Mucosa of gallbladder (tissue), 1 donor: ENCODE measurements around the gene BMP6. TPM values are rescaled to one million over a fixed set of nuclear protein-coding genes. Genes with fewer than 3 reads are reported as not detected.

ENCODE experiments used
- DNase-seq: peaks from one replicate; pipeline ENCODE4 v3.0.0-alpha.2; 2020; ENCODE audit warnings: low spot score
- total RNA-seq: library from RNA; stranded (reverse); gene quantifications from one replicate; pipeline ENCODE4 v1.2.1, GENCODE V29; 2021
- donor health status: DM: no; HTN: no; CAD: no.

The BMP6 gene
- total RNA-seq, 1 donor from 2014 or later, result 7.3 TPM

DNA sequence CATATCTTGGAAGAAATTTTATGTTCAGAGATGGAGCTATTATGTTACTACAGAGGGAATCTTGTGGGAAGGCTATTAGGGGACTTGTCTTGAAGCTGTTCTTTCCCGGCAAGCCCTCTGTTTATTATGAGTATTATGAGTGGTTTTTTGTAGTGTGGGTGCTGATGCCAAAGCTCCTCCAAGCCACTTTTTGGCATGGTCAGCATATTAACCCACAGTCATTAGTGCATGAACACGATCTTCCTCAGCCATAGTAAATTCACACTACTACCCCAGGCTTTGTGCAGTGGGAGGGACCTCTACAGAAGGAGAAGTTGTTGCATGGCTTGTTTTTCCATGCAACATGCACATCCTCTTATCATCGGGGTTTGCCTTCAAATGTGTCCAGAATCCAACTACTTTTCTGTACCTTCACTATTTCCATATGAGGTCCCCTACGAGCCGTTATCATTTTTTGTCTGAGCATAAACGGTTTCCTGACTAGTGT lies 6.5 kb upstream of the BMP6 start:
- DNase-seq, result no peak

DNA sequence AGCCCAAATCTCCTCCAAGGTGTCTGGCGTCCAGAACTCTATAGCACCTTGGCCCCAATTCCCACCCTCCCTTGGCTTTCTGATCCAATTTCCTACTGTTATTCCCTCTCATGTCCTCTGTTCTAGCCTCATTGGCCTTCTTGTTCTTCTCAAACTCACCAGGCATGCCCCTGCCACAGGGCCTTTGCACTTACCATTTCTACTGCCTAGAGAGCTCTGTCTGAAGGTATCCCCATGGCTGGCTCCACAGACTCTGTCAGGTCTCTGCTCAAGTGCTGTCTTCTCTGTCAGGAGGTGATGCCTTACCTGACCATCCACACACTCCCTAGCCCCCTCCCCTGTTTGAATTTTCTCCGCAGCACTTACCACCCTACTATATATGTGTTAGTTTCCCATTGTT lies 5.6 kb upstream of the BMP6 start:
- DNase-seq, result no peak

DNA sequence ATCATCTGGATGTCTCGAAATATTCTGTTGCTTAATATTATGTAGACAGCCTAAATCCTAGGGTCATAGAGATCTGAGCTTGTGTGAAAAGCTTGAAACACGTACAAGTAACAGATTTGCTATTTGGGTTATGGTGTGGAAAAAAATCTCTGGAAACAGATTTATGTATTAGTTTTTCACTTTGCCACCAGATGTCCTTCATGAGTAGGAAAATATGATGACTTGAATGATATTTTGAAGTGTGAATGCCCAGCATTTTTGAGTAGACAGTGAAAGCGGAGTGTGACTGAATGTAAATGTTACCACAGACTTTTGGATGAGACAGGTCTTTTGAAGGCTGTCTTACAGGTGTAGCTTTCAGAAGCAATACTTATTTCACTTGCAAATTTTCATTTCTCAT lies 4.2 kb upstream of the BMP6 start:
- no peak for DNase-seq

DNA sequence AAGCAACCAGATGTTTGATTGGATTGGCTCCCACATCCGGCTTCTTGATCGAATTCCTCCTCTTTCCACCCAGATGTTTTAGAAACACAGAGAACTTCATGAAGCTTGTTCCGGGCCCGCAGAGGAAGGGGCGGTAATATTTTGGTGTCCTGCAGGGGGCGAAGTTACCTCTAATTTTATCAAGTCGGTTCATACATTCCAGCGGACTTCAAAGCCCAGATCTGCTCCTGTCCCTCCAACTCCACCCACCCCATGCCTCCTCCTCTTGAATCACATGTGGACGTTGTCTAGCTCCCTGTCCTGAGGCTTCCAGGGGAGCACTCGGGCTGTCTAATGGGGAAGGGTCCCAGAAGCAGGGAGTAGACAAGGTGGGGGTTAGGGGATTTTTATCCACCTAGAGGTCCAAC lies 2.9 kb upstream of the BMP6 start:
- DNase-seq, result peak; percentile 86

DNA sequence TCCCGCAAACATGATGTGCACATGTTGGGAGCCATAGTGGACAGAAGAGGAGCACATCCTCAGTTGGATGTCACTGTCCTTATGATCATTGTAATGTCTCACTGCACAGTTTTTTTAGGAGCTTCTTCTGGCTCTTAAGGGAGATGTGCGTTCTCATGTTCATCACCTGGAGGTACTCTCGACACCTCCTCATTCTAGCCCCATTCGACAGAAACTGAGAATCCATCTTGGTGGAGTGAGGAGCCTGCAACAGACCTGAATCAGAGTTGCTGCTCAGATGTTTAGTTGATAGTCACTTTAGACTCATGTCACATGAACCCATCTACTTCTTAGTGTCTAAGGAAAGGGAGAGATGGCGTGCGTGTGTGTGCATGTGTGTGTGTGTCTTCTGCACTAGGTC lies 2.3 kb upstream of the BMP6 start:
- DNase-seq, result no peak

DNA sequence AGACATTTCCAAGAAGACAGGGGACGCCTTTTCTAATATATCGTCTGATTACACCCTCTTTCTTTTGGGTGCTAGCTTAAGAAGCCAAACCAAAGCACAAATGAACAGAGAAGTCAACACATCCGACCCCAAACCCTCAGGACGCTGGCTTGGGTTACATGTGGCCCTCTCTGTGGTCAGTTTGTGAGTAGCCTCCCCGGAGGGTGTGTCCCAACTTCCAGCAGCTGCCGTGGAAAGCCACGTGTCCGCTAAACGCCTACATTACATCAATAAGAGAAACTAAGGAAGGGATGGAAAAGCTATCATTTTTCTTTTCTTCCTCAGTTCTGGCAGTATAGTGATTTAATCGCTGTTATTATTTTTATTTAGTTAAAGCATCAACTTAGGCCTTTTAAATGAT lies 487 bp upstream of the BMP6 start:
- no peak for DNase-seq

DNA sequence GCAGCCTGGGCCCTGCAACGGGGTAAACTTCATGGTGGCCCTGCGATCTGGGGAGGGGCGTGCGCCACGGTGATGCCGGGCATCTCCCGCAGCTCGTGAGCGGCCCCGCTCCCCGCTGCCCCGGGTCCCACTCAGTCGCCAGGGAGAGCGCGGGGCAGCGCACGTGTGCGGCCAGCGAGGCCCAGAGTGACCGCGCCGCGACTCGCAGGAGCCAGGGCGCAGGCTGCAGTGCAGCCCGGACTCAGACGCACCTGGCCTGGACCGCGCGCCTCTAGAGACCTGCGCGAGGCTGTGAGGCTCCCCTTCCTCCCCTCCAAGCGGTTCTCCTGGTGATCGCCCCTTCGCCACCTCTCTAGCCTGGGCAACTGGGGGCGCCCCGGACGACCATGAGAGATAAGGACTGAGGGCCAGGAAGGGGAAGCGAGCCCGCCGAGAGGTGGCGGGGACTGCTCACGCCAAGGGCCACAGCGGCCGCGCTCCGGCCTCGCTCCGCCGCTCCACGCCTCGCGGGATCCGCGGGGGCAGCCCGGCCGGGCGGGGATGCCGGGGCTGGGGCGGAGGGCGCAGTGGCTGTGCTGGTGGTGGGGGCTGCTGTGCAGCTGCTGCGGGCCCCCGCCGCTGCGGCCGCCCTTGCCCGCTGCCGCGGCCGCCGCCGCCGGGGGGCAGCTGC lies 652 bp downstream of the BMP6 start:
- DNase-seq, result no peak

DNA sequence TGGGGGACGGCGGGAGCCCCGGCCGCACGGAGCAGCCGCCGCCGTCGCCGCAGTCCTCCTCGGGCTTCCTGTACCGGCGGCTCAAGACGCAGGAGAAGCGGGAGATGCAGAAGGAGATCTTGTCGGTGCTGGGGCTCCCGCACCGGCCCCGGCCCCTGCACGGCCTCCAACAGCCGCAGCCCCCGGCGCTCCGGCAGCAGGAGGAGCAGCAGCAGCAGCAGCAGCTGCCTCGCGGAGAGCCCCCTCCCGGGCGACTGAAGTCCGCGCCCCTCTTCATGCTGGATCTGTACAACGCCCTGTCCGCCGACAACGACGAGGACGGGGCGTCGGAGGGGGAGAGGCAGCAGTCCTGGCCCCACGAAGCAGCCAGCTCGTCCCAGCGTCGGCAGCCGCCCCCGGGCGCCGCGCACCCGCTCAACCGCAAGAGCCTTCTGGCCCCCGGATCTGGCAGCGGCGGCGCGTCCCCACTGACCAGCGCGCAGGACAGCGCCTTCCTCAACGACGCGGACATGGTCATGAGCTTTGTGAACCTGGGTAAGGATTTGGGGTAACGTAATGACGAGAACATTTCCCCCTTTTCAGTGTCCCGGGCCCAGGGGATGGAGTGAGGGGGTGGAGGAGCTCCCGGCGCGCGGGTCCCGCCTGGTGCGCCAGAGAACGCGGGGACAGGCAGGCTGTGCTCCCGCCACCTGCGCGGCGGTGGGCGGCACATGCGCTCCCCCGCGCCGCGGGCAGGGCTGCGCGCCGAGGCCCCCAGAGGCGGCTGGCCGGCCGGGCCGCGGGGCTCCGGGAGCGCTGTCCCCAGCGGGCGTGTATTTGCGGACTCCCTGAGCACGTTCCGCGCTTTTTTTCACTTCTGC lies 1.4 kb downstream of the BMP6 start:
- no peak for DNase-seq

DNA sequence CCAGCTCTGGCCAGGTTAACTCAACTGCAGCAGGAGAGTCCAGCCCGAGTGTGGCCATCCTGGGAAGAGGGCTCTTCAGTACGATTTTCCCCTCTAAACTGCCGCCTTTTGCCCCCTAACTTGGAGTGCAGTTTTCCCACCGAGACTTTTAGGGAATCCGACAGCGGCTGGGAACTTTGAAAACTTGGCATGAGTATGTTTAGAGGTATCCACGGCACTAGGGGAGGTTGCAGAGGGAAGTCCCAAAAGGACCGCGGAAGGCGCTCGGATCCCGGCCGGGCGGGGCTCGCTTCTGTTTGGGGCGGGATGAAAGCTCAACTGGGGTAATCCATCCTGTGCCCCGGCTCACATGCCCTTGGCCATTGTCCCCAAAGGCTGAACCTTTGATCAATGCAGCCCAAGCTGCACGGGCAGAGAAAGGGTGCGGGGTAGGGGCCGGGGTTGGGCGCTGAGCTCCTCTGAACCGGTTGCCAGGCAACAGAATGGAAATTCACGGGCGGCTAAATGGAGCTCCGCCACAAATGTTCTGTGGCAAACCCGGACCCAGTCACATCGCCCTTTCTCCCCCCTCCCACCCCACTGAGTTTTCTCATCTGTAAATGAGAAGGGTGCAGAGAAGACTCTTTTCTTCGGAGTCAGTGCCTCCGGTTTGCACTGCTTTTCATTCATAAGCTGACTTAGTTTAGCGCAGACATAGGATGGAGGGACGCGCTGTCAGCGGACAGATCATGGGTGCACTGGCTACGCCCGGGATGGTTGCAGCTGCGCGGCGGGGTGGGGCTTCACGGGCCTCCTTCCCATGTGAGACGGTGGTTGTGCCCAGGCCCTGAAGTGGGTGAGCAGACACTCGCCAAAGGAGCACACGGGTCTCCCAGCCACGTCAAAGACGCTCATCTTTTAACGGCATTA lies 2.3 kb downstream of the BMP6 start:
- DNase-seq, result no peak

DNA sequence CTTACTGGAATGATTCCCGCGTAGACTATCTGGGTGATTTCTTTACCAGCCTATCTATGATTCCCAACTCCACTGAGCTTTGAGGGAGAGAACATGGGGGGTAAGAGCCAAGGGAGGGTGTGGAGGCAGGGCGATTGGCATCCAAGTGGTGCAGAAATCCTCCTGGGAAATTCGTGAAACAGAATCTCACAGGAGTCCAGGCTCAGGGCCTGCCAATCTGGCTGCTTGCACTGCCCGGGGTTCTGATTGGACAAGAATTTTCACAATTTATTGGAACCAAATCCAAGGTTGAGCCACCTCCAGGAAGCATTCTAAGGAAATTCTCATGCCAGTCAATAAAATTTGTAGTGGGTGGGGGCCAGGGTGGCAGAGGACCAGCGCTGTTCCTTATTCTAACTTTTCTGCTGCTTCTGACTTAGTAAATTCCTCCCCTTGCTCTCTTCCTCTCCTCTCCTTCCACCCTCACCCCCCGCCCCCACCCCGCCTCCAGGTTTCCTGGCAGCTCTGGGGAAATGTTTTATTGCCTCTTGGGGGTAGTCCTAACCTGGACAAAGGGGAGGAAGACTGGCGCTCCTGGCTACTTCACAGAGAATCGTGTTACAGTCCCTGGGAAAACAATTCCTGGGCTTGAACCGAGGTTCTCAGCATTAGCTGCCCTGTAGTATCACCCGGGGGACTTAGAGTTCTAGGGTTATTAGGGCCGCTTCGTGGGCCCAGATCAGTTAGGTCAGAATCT lies 3.1 kb downstream of the BMP6 start:
- DNase-seq, result no peak

DNA sequence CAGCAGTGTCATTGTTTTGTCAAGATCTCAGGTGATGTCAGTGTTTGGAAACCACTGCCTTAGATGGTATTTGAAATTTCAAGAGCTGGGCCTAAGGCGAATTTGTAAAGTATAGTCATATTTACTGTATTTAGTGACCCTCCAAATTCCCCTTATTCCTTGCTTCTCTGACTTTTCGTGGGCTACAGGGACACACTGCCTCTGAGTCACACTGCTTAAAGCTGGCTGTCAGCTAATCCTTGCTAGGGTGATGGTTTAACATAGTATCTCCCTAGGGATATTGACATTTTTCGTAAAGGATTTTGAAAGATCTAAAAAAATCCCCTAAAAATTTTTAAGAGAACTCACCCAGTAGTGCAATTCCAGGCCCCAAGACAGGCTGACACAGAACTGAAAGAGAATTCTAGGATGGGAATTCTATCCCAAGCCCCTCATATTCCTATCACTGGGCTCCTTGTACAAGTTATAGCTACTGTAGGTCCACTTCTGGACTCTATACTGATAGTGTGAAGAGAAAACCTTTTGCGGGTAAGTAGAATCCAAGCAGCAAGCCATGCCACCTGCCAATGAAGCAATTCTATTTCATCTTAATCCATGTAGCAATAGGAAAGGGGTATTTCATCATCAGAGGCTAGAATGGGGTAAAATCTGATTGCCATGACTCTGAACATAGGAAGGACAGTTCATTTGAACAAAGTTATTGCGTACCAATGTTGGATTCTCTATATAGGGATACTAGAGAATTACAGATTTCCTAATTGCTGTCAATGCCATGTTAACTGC lies 4.3 kb downstream of the BMP6 start:
- DNase-seq, result no peak

DNA sequence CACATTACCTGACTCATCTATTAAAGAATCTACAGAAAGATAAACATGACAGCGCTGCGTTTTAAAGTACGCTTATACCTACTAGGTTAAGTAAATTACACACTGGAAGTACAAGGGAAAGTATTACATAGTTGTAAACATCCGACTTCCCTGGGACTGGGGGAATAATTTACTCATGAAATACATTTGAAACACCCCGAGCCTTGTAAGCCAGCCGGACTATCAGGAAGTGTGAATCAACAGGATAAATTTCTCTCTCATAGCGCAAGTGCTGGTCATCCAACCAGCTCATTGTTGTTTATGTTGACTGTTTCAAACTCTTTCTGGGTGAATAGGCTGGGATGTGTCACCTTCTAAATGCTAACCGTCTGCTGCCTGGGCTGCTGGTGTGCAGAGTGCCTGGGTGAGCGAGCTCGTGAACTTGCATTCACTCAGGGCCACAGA lies 4.9 kb downstream of the BMP6 start:
- DNase-seq, result no peak

DNA sequence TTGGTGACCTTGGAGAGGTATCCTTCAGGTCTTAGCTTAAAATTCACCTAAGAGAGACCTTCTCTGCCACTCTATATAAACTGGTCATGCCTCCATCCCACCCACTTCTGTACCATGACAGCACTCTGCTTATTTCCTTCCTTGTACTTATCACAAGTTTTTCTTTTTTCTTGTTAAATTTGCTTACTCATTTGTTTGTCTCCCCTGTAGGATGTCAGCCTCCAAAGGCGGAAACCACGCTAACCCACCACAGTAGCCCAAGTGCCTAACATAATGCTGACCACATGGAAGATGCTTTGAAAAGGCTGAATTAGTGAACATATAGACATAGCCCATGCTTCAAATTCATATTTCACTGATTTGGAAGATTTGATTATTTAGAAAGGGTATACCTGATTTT lies 5.4 kb downstream of the BMP6 start:
- no peak for DNase-seq

DNA sequence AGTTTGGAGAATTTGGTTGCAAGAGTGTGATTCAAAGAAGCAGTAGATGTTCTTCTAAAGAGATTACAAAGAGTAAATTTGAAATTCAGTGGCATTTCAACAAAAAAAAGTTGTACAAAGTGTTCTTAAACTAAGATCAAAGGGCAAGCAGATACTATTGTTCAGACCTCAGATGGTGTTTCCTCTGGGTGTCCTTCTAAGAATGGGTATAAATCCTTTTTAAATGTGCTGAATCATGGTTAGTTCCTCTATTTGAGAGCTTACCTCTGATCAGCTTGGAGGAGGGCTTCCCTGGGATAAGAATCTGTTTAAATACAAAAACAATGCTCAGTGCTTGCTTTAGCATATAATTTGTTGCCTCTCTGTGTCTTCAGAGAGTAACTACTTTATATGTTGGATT lies 6.3 kb downstream of the BMP6 start:
- DNase-seq, result no peak

DNA sequence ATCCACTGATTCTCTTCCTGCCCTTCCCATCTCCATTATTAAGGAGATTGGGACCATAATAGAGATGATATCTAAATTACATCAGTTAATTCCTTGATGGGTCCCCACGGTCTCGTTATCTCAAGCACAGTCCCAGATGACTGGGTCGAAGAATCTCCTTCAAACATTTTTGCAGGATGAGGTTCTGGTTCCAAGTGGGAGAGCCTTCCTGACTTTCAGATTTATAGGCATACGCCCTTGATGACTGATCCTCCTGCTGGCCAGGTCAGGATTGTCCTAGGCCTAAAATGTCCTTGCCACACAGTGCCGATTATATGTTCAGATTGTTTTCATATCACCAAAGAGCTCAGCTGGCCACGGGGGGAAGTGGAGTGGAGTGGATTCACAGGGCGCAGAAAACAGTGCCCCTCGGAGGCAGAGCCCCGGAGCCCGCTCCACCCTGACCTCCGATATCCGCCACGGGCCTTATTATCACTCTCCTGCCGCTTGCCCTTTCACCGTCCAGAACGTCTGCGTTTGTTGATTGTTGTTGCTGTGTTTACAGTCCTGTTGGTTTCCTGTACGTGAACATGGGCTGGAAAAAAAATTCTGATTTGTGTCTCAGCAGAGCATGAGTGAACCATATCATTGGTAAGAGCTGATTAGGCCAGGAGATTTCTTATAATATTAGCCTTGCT lies 8.9 kb downstream of the BMP6 start:
- DNase-seq, result no peak

DNA sequence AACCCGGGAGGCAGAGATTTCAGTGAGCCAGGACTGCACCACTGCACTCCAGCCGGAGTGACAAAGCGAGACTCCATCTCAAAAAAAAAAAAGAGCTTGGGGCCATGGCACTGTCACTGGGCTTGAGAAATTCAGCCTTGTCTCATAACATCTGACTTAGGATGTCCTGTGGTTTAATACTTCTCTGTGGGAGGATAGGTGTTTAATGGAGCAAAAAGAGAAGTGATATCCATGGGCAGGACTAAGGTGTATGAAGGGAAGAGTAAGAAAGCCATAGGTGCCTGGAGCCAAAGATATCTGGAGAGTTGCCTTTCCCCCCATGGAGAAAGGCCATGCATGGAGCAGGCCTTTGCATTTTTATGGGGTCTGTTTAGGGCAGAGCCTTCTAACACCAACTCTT lies 11.2 kb downstream of the BMP6 start:
- DNase-seq, result no peak

DNA sequence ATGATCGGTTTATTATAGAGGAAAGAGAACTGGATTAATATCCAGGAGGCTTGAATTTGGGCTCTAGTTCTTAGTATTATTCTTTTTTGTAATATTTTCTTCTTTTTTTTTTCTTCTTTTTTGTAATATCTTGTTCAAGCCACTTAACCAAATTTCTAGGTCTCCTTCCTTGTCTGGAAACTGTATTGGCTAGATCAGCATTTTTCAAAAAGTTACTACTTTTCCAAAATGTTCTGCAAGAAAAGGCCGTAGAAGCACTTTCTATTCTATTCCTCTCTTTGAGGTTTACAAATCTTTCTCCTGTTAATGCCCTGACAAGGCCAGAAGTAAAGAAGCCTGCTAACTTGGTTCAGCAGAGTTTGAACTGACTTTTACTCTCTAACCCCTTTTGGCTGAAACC lies 12.0 kb downstream of the BMP6 start:
- DNase-seq, result no peak

DNA sequence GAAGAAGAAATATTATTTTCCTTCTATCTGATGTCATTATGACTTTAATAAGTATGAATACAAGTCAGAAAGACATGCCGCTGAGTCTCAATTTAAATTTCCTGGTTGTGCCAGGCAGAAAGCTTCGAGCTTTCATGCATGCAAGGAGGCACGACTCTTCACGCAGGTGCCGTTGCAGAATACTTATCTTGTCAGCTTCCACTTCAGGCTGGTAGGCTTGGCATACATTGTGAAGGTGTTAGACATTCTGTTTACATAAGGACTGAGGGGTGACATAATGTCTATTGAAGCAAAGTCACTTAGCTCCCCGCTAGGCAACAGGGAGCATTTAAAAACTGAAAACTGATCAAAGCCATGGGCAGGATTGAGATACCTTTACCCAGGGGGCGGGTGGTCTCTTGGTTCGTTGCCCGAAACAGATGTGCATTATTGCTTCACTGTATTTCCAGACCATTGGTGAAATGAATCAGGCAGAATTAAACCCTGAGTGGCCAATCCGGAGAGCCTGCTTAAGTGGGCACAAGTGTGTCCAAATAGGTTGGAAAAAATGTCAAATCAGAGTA lies 16.4 kb downstream of the BMP6 start:
- DNase-seq, result no peak

DNA sequence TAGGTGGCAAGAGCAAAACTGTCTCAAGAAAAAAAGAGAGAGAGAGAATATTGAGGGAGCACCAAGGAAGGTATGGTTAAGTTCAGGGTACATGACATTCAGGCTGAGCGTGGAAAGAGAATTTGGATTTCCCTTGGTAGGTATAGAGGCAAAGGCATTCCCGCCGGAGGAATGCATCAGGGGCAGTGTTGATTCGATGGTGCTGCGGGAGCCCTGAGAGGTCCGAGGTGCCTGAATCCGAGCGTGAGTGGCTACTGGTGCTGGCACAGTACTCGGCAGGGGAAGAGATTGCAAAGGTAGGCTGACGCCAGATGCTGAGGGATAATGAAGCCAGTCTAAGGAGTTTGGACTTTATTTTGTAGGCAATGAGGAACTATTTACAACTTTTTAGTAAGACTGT lies 20.0 kb downstream of the BMP6 start:
- DNase-seq, result no peak

DNA sequence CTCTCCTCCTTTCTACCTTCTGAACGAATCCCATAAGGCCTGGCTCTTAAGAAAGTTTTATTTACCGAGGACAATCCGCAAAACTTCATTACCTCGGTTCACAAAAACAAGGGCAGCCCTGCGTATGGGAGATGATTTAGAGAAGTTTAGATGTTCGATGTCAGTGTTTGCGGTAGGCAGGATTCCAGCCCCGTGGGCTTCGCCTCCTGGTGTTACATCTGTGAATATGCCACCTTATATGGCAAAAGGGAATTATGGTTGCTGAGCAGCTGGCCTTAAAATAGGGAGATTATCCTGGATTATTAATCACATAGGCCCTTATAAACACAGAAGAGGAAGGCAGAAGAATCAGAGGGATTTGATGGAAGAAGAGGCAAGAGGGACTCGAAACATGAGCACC lies 21.1 kb downstream of the BMP6 start:
- DNase-seq, result no peak
